Activated naive CD4-positive, alpha-beta T cell treated with anti-CD3 and anti-CD28 coated beads for 36 hours (primary cell): ENCODE results near the gene HMGCL. TPM values are rescaled to one million over a fixed set of nuclear protein-coding genes. Genes with fewer than 3 reads are reported as not detected.
"Not testable (repeated sequence)": the region's sequence is repeated elsewhere in the genome, so short reads cannot be mapped to it uniquely, and the experiment has no call there.

Source experiments
- CTCF ChIA-PET: fragments of 350-600 bp; sonication (Branson Sonifier 250); formaldehyde crosslinking; loops from one replicate; lab custom pipeline; 2021; ENCODE audit warnings: antibody characterized with exemption; lab: Charles Lee
- DNase-seq: peaks from one replicate; pipeline ENCODE4 v3.0.0-alpha.2; 2020
- H3K27ac Mint-ChIP-seq: one replicate; pipeline ENCODE4 v1.8.0; 2021; ENCODE audit warnings: mild to moderate bottlenecking, mixed read lengths
- H3K27me3 Mint-ChIP-seq: one replicate; pipeline ENCODE4 v1.8.0; 2021; ENCODE audit warnings: low read depth, mixed read lengths
- H3K36me3 Mint-ChIP-seq: one replicate; pipeline ENCODE4 v1.8.0; 2021; ENCODE audit warnings: low read depth, mixed read lengths
- H3K4me1 Mint-ChIP-seq: one replicate; pipeline ENCODE4 v1.8.0; 2021; ENCODE audit warnings: low read depth, mixed read lengths
- H3K4me3 Mint-ChIP-seq: one replicate; pipeline ENCODE4 v1.8.0; 2021; ENCODE audit warnings: mild to moderate bottlenecking, moderate library complexity, mixed read lengths
- H3K9me3 Mint-ChIP-seq: one replicate; pipeline ENCODE4 v1.8.0; 2021; ENCODE audit warnings: mixed read lengths
- intact Hi-C: fragments of 100-400 bp; cut with micrococcal nuclease; formaldehyde crosslinking; loops from one replicate; pipeline ENCODE4 v1.15.1; 2023
- total RNA-seq, 2 experiments: library from RNA; stranded (reverse); gene quantifications; one replicate each; pipeline ENCODE4 v1.2.3, GENCODE V29; 2021

The HMGCL gene
- 10 to 100 TPM; 31.5 to 34.5 TPM for total RNA-seq

GRCh38 chr1:23825076-23825761 is at the start of gene HMGCL:
Gene HMGCL, minus strand, starts transcription at chr1:23825429. Its CDS starts 14 bp downstream, at chr1:23825415.
- intact Hi-C loops: loop anchor here (1.0 to 2.0 kb wide), 4 partner anchors 25 to 134 kb away; partner anchors contain the start of genes FUCA1, GALE, PITHD1 and PNRC2
- Mint-ChIP-seq H3K36me3 (peaks cover 2% of the 10 kb centered on the region), H3K9me3 (no peaks in the 10 kb centered on the region), H3K27ac (peak within 1 kb of the TSS; percentile 92), H3K27me3 (no peaks in the 10 kb centered on the region), H3K4me3 (peak within 1 kb of the TSS; percentile 91), H3K4me1 (peaks cover 15% of the 10 kb centered on the region)
- peak; percentile 92 for DNase-seq
- CTCF ChIA-PET: interaction anchor here (0.6 to 5.5 kb wide), 5 partner anchors 15 to 107 kb away, joined by 3 to 48 read pairs (median 3); partner anchors contain the start of gene FUCA1

- CTCF ChIA-PET: no interaction called here
Measured at GRCh38 chr1:23872421-23872820, 47.2 kb upstream of the HMGCL start.

GRCh38 chr1:23869051-23869450 is 43.8 kb upstream of the HMGCL start:
- CTCF ChIA-PET: interaction anchor here (1.1 to 2.3 kb wide), 5 partner anchors 41 to 229 kb away, joined by 3 to 20 read pairs (median 3); partner anchors contain the start of gene HMGCL
- Mint-ChIP-seq H3K9me3 (no peaks in the 10 kb centered on the region), H3K36me3 (peaks cover 4% of the 10 kb centered on the region), H3K27me3 (no peaks in the 10 kb centered on the region), H3K27ac (no peak overlapping the region), H3K4me3 (peak overlapping the region; percentile 79), H3K4me1 (peaks cover 18% of the 10 kb centered on the region)
- DNase-seq: no peak
- intact Hi-C loops: loop anchor here (2.0 to 5.0 kb wide), 3 partner anchors 48 to 502 kb away; partner anchors contain the start of genes GALE and ZNF436

More at GRCh38 chr1:23872421-23872820, 47.2 kb upstream of the HMGCL start:
- no peak for DNase-seq
- Mint-ChIP-seq H3K9me3 (peaks cover 4% of the 10 kb centered on the region), H3K4me3 (no peak overlapping the region), H3K27me3 (no peaks in the 10 kb centered on the region), H3K36me3 (no peaks in the 10 kb centered on the region), H3K4me1 (peaks cover 10% of the 10 kb centered on the region), H3K27ac (no peak overlapping the region)
- intact Hi-C loops: no loop called here

GRCh38 chr1:23868557-23869016 is 43.4 kb upstream of the HMGCL start:
- H3K27ac Mint-ChIP-seq: peak overlapping the region; percentile 26
- H3K4me1 Mint-ChIP-seq: peaks cover 18% of the 10 kb centered on the region

GRCh38 chr1:23867895-23868556 is 42.8 kb upstream of the HMGCL start, which contains the start of gene FUCA1:
Gene FUCA1, minus strand, starts transcription at chr1:23868290. Its CDS starts 4 bp downstream, at chr1:23868286.
- no peaks in the 10 kb centered on the region for H3K27me3 Mint-ChIP-seq
- peak within 1 kb of the TSS; percentile 26 for H3K27ac Mint-ChIP-seq

More at GRCh38 chr1:23868557-23869016, 43.4 kb upstream of the HMGCL start:
- Mint-ChIP-seq H3K9me3 (no peaks in the 10 kb centered on the region), H3K4me3 (peak overlapping the region; percentile 79), H3K27me3 (no peaks in the 10 kb centered on the region), H3K36me3 (peaks cover 4% of the 10 kb centered on the region)
- CTCF ChIA-PET: interaction anchor here (1.1 to 2.3 kb wide), 5 partner anchors 41 to 230 kb away, joined by 3 to 20 read pairs (median 3); partner anchors contain the start of gene HMGCL
- peak; percentile 14 for DNase-seq
- intact Hi-C loops: loop anchor here (1.0 to 5.0 kb wide), 7 partner anchors 43 to 501 kb away; partner anchors contain the start of genes GALE, HMGCL, RPL11 and ZNF436

GRCh38 chr1:23867542-23867894 is 42.3 kb upstream of the HMGCL start:
- H3K27me3 Mint-ChIP-seq: no peaks in the 10 kb centered on the region
- H3K4me3 Mint-ChIP-seq: peak overlapping the region; percentile 79
- no peak for DNase-seq
- H3K4me1 Mint-ChIP-seq: peaks cover 18% of the 10 kb centered on the region
- CTCF ChIA-PET: interaction anchor here (2.3 kb wide), 1 partner anchor 57 kb away, joined by 20 read pairs; no protein-coding TSS in a partner anchor
- intact Hi-C loops: loop anchor here (5.0 kb wide), 1 partner anchor 500 kb away; the partner anchor contains the start of gene ZNF436
- H3K9me3 Mint-ChIP-seq: no peaks in the 10 kb centered on the region
- no peak overlapping the region for H3K27ac Mint-ChIP-seq
- H3K36me3 Mint-ChIP-seq: peaks cover 4% of the 10 kb centered on the region

More at GRCh38 chr1:23867895-23868556, 42.8 kb upstream of the HMGCL start, which contains the start of gene FUCA1:
- H3K9me3 Mint-ChIP-seq: no peaks in the 10 kb centered on the region
- CTCF ChIA-PET: interaction anchor here (1.1 to 2.3 kb wide), 4 partner anchors 42 to 230 kb away, joined by 3 to 20 read pairs (median 3); partner anchors contain the start of gene HMGCL
- peaks cover 18% of the 10 kb centered on the region for H3K4me1 Mint-ChIP-seq
- DNase-seq: peak; percentile 95
- intact Hi-C loops: loop anchor here (1.0 to 5.0 kb wide), 7 partner anchors 43 to 501 kb away; partner anchors contain the start of genes GALE, HMGCL, RPL11 and ZNF436
- peak within 1 kb of the TSS; percentile 79 for H3K4me3 Mint-ChIP-seq
- peaks cover 4% of the 10 kb centered on the region for H3K36me3 Mint-ChIP-seq

- peaks cover 18% of the 10 kb centered on the region for H3K4me1 Mint-ChIP-seq
- CTCF ChIA-PET: interaction anchor here (1.2 kb wide), 1 partner anchor 94 kb away, joined by 3 read pairs; no protein-coding TSS in a partner anchor
- intact Hi-C loops: loop anchor here (5.0 kb wide), 1 partner anchor 498 kb away; the partner anchor contains the start of gene ZNF436
- no peak for DNase-seq
- no peak overlapping the region for H3K27ac Mint-ChIP-seq
- peaks cover 4% of the 10 kb centered on the region for H3K36me3 Mint-ChIP-seq
- no peak overlapping the region for H3K4me3 Mint-ChIP-seq
- no peaks in the 10 kb centered on the region for H3K9me3 Mint-ChIP-seq
- no peaks in the 10 kb centered on the region for H3K27me3 Mint-ChIP-seq
Measured at GRCh38 chr1:23865543-23865930, 40.3 kb upstream of the HMGCL start.

- DNase-seq: no peak
- intact Hi-C loops: loop anchor here (5.0 kb wide), 1 partner anchor 498 kb away; the partner anchor contains the start of gene ZNF436
- H3K9me3 Mint-ChIP-seq: no peaks in the 10 kb centered on the region
- CTCF ChIA-PET: interaction anchor here (0.7 to 1.2 kb wide), 3 partner anchors 54 to 93 kb away, joined by 3 to 4 read pairs (median 4); no protein-coding TSS in a partner anchor
- H3K36me3 Mint-ChIP-seq: peaks cover 4% of the 10 kb centered on the region
- H3K4me1 Mint-ChIP-seq: peaks cover 18% of the 10 kb centered on the region
- no peak overlapping the region for H3K27ac Mint-ChIP-seq
- no peak overlapping the region for H3K4me3 Mint-ChIP-seq
- H3K27me3 Mint-ChIP-seq: no peaks in the 10 kb centered on the region
Measured at GRCh38 chr1:23864801-23865542, 39.7 kb upstream of the HMGCL start.

GRCh38 chr1:23862640-23863039 is 37.4 kb upstream of the HMGCL start:
- H3K27ac Mint-ChIP-seq: no peak overlapping the region
- H3K9me3 Mint-ChIP-seq: no peaks in the 10 kb centered on the region
- peaks cover 9% of the 10 kb centered on the region for H3K4me1 Mint-ChIP-seq
- CTCF ChIA-PET: interaction anchor here (1.1 kb wide), 1 partner anchor 91 kb away, joined by 6 read pairs; no protein-coding TSS in a partner anchor
- H3K36me3 Mint-ChIP-seq: peaks cover 11% of the 10 kb centered on the region
- H3K27me3 Mint-ChIP-seq: no peaks in the 10 kb centered on the region
- intact Hi-C loops: no loop called here
- no peak overlapping the region for H3K4me3 Mint-ChIP-seq
- DNase-seq: no peak

- Mint-ChIP-seq H3K36me3 (peaks cover 15% of the 10 kb centered on the region), H3K9me3 (no peaks in the 10 kb centered on the region), H3K4me3 (no peak overlapping the region), H3K27me3 (no peaks in the 10 kb centered on the region), H3K4me1 (no peaks in the 10 kb centered on the region), H3K27ac (no peak overlapping the region)
- intact Hi-C loops: loop anchor here (1.0 kb wide), 1 partner anchor 44 kb away; no protein-coding TSS in a partner anchor
- CTCF ChIA-PET: interaction anchor here (1.0 to 1.7 kb wide), 2 partner anchors 62 to 83 kb away, joined by 3 to 7 read pairs; no protein-coding TSS in a partner anchor
- peak; percentile 27 for DNase-seq
Measured at GRCh38 chr1:23854568-23854967, 29.3 kb upstream of the HMGCL start.

GRCh38 chr1:23853124-23853523 is 27.9 kb upstream of the HMGCL start:
- DNase-seq, intact Hi-C loops, H3K27ac Mint-ChIP-seq, H3K9me3 Mint-ChIP-seq, H3K4me3 Mint-ChIP-seq, H3K27me3 Mint-ChIP-seq, CTCF ChIA-PET, H3K4me1 Mint-ChIP-seq: not testable (repeated sequence)
- H3K36me3 Mint-ChIP-seq: peaks cover 18% of the 10 kb centered on the region
